Nucleus accumbens (tissue), 56 donors: ENCODE results near the gene PDE6G.
"Not testable (repeated sequence)": the region's sequence is repeated elsewhere in the genome, so short reads cannot be mapped to it uniquely, and the experiment has no call there.

Experiments used
- DNase-seq, 56 donors: peaks; one replicate each; lab custom pipeline; 2025; lab: John Stamatoyannopoulos, UW

The PDE6G gene

GRCh38 chr17:81638683-81639082 is 17.7 kb downstream of the PDE6G start:
- no peak for DNase-seq

- peak in 54 of 56 donors; percentile 22 to 88 (median 74) for DNase-seq
Observed at GRCh38 chr17:81636505-81637288, 19.6 kb downstream of the PDE6G start, which contains the start of the genes NPLOC4 and TSPAN10. Gene NPLOC4, minus strand, starts transcription at chr17:81637112. Its CDS starts 182 bp downstream, at chr17:81636930. Gene TSPAN10, plus strand, starts transcription at chr17:81637196. Its CDS starts 5,217 bp downstream, at chr17:81642413.

GRCh38 chr17:81635973-81636504 is 20.3 kb downstream of the PDE6G start:
- DNase-seq, result no peak

GRCh38 chr17:81635431-81635830 is 20.9 kb downstream of the PDE6G start:
- no peak for DNase-seq

GRCh38 chr17:81631482-81631881 is 24.9 kb downstream of the PDE6G start:
- DNase-seq, result no peak

- DNase-seq, result no peak
Observed at GRCh38 chr17:81630274-81630673, 26.1 kb downstream of the PDE6G start.

- peak in 5 of 56 donors; percentile 3 to 36 (median 12) for DNase-seq
Observed at GRCh38 chr17:81621494-81622130, 34.7 kb downstream of the PDE6G start.

GRCh38 chr17:81618307-81618706 is 38.0 kb downstream of the PDE6G start:
- not testable (repeated sequence) for DNase-seq

GRCh38 chr17:81616877-81617276 is 39.5 kb downstream of the PDE6G start:
- no peak for DNase-seq

GRCh38 chr17:81615401-81615930 is 40.9 kb downstream of the PDE6G start:
- no peak for DNase-seq

- DNase-seq, result no peak
Observed at GRCh38 chr17:81612172-81612970, 44.0 kb downstream of the PDE6G start.

- no peak for DNase-seq
Observed at GRCh38 chr17:81609541-81610311, 46.6 kb downstream of the PDE6G start.

- DNase-seq, result no peak
Observed at GRCh38 chr17:81608605-81609004, 47.7 kb downstream of the PDE6G start.

- no peak for DNase-seq
Observed at GRCh38 chr17:81608082-81608481, 48.3 kb downstream of the PDE6G start.

- DNase-seq, result no peak
Observed at GRCh38 chr17:81607431-81607830, 48.9 kb downstream of the PDE6G start.

- DNase-seq, result no peak
Observed at GRCh38 chr17:81603846-81604610, 52.3 kb downstream of the PDE6G start.

- peak in 12 of 56 donors; percentile 4 to 53 (median 16) for DNase-seq
Observed at GRCh38 chr17:81601525-81602120, 54.7 kb downstream of the PDE6G start.
